NB4 (cell line): Measurements from ENCODE around the gene HOXB6.

Source experiments
- DNase-seq: peaks from one replicate; pipeline ENCODE4 v3.0.0; 2010; ENCODE audit warnings: low read depth
- H3K4me3 ChIP-seq: one replicate; pipeline ENCODE4 v1.5.1; 2011; ENCODE audit warnings: mild to moderate bottlenecking, low read depth, low read length, moderate library complexity
- CTCF ChIP-seq: IDR thresholded peaks from one replicate; pipeline ENCODE4 v1.5.1; 2012; ENCODE audit warnings: low read depth, low read length
- MAX ChIP-seq: IDR thresholded peaks from 2 replicates; pipeline ENCODE4 v1.6.1; 2011; ENCODE audit warnings: low read depth, low read length
- MYC ChIP-seq: IDR thresholded peaks from 2 replicates; pipeline ENCODE4 v1.6.1; 2011; ENCODE audit warnings: low read depth, low read length
- POLR2A ChIP-seq: IDR thresholded peaks from 2 replicates; pipeline ENCODE4 v1.6.1; 2011; ENCODE audit warnings: mild to moderate bottlenecking; ENCODE audit not compliant: insufficient read length; ENCODE audit errors: extremely low read depth

Gene HOXB6

GRCh38 chr17:48569240-48569582, 35.6 kb downstream of the HOXB6 start:
- DNase-seq = no peak
- H3K4me3 ChIP-seq = no peak overlapping the region
- TF ChIP-seq MYC = no peak

- TF ChIP-seq MAX (no peak), CTCF (no peak), POLR2A (no peak), MYC (no peak)
- DNase-seq = no peak
- no peak overlapping the region for H3K4me3 ChIP-seq
Measured at GRCh38 chr17:48568499-48569239, 36.1 kb downstream of the HOXB6 start.

- TF ChIP-seq POLR2A (no peak), MAX (no peak), CTCF (no peak), MYC (no peak)
- no peak overlapping the region for H3K4me3 ChIP-seq
- no peak for DNase-seq
Measured at GRCh38 chr17:48567646-48568354, 37.0 kb downstream of the HOXB6 start.

GRCh38 chr17:48567209-48567608, 37.6 kb downstream of the HOXB6 start:
- TF ChIP-seq POLR2A = no peak
- no peak for TF ChIP-seq CTCF
- no peak for TF ChIP-seq MYC
- TF ChIP-seq MAX = no peak
- no peak overlapping the region for H3K4me3 ChIP-seq
- DNase-seq = no peak

GRCh38 chr17:48566717-48567116, 38.1 kb downstream of the HOXB6 start:
- TF ChIP-seq CTCF (no peak), POLR2A (no peak), MAX (no peak), MYC (no peak)
- no peak for DNase-seq
- H3K4me3 ChIP-seq = no peak overlapping the region

- TF ChIP-seq POLR2A = no peak
- TF ChIP-seq MYC = no peak
- TF ChIP-seq MAX = no peak
- no peak for TF ChIP-seq CTCF
- no peak overlapping the region for H3K4me3 ChIP-seq
- no peak for DNase-seq
Measured at GRCh38 chr17:48565925-48566710, 38.7 kb downstream of the HOXB6 start.
